HG03060 (cell line): Measurements from ENCODE around the gene PRXL2C.
"Not testable (repeated sequence)": the region's sequence is repeated elsewhere in the genome, so short reads cannot be mapped to it uniquely, and the experiment has no call there.

Experiments
- ATAC-seq: cut with Tn5 transposase; IDR thresholded peaks from one replicate; pipeline ENCODE4 v1.9.1; 2021; ENCODE audit warnings: low read depth, moderate number of reproducible peaks; ENCODE audit not compliant: unreplicated experiment

Gene PRXL2C

DNA sequence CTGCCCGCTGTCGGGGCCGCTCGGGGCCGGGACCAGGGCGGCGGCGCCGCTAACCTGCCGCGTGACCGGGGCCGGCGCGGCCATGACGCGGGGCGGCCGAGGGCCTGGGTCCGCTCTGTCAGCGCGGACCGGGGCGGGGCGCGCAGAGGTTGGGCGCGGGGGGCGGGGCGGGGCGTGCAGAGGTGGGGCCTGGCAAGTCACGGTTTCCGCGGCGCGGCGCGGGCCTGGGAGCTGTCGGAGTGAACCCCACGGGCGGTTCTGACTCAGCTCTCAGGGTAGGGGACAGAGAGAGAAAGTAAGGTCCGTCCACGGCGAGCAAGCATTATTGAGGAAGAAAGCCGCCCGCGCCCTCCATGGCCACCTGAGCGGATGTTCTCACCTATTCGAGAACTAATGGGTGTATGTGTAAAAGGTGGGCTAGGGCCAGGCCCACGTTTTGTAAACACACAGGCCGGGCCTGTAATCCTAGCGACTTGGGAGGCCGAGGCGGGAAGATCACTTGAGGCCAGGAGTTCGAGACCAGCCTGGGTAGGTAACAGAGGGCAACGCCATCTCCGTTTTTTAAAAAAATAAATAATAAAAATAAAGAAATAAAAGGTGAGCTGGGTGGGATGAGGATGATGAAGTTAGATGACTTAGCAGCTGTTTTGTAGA lies at the start of gene PRXL2C:
Gene PRXL2C, minus strand, starts transcription at position 120 of the 654 bp plus-strand sequence. Its CDS starts 36 bp downstream, at position 84.
- no peak for ATAC-seq

GRCh38 chr9:96700721-96701375 lies 45.7 kb upstream of the PRXL2C start:
- ATAC-seq, result not testable (repeated sequence)

DNA sequence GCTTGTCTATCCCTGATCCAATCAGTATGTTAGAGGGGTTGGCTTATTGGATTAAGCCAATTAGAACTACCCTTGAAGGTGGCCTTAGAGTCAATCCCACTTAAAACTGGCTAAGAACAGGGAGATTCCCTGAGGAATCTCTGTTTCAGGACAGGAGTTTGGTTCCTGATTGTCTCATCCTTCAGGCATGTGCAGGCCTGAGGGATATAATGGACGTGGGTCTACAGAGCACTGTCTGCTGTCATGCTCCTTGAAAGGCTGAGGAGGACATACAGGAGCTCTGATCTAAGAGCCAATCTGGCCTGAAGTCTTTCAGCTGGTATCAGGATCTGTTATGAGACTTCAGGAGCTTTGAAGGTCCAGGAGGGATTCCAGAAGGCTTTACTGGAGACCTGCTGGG lies 36.2 kb upstream of the PRXL2C start:
- ATAC-seq, result no peak

DNA sequence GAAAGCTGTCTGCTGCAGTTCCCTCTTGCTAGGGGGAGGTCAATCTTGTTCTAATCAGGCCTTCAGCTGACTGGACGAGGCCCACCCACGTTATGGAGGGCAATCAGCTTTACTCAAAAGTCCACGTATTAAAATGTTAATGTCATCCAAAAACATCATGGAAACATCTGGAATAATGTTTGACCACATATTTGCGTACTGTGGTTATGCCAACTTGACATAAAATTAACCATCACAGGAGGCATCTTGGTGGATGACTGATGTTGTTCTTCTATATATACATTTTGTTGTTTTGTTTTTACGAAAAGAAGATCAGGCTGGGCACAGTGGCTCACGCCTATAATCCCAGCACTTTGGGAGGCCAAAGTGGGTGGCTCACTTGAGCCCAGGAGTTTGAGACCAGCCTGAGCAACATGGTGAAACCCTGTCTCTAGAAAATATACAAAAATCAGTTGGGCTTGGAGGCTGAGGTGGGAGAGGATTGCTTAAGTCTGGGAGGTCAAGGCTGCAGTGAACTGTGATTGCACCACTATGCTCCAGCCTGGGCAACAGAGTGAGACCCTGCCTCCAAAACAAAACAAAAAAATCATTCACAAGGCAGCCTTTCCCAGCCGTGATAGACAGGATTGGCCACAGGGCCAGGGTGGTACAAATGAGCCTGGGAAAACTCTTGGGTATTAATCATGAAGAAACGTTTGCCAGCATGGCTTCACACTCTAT lies 33.8 kb upstream of the PRXL2C start:
- ATAC-seq, result no peak

DNA sequence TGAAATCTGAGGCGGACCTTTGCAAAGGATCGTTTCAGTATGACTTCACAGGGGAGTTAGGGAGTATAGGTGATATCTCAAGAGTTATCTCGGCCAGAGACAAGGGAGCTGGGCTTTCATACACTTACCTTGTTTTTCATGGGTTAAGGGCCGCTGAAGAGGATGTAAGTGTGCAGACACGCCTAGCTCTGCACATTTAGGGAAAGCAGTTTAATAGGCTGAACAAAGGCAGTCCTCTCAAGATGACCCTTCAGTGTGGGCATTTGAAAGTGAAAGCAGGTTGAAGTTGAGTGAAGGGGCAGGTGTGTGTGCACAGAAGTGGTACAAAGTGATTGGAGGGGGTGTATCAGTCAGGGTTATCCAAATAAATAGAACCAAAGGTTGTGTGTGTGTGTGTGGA lies 33.1 kb upstream of the PRXL2C start:
- ATAC-seq, result no peak

GRCh38 chr9:96686638-96687335 lies 31.7 kb upstream of the PRXL2C start:
- ATAC-seq, result peak; percentile 54

- no peak for ATAC-seq
Measured at GRCh38 chr9:96680812-96681499, 25.8 kb upstream of the PRXL2C start.

DNA sequence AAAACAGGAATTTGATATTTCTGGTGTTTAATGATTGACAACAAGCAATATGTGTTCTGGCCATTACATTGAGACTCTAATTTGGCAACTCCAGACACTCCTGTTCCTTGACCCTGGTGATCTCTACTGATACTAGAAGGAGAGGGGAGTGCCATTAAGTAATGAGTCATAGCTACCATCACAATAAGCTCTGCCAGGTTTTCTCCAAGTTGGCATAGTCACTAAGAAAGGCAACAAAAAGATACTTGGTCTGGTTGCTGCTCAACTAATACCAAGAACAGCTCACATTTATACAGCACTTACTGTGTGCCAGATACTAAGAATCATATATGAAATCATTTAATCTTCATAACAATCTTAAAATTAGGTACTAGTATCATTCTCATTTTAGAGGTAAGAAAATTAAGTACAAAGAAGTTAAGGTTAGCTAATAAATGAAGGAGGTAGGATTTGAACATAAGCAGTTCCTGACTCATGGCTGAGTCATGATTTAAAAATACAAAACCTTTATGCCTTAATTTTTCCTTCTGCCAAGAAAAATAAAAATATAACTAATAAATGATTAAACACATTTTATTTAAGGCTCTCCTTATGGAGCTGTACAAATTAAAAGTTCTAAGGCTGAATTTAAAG lies 19.9 kb upstream of the PRXL2C start:
- no peak for ATAC-seq

- ATAC-seq, result not testable (repeated sequence)
Measured at GRCh38 chr9:96673786-96674185, 18.7 kb upstream of the PRXL2C start.

GRCh38 chr9:96668868-96669534 lies 13.9 kb upstream of the PRXL2C start:
- ATAC-seq, result no peak

- ATAC-seq, result no peak
Measured at GRCh38 chr9:96667363-96667728, 12.2 kb upstream of the PRXL2C start.

GRCh38 chr9:96666653-96667362 lies 11.7 kb upstream of the PRXL2C start:
- peak; percentile 49 for ATAC-seq

GRCh38 chr9:96665789-96666188 lies 10.7 kb upstream of the PRXL2C start:
- ATAC-seq, result no peak

DNA sequence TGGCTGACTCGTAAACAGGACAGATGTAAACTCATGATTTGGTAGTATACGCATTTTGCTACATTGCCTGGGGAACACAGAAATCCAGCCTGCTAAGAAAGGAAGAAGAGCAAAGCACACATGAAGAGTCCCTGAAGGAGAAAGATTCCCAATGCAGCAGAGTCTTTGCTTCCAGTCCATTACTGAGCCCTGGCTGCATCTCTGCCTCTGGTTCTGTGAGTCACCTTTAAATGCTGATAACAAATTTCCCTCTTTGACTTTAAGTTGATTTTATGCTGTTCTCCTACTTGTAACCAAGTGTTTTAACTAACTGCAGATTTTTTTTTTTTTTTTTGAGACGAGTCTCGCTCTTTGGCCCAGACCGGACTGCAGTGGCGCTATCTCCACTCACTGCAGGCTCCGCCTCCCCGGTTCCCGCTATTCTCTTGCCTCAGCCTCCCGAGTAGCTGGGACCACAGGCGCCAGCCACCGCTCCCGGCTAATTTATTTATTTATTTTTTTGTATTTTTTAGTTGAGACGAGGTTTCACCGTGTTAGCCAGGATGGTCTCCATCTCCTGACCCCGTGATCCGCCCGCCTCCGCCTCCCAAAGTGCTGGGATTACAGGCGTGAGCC lies 8.5 kb upstream of the PRXL2C start:
- ATAC-seq, result no peak

DNA sequence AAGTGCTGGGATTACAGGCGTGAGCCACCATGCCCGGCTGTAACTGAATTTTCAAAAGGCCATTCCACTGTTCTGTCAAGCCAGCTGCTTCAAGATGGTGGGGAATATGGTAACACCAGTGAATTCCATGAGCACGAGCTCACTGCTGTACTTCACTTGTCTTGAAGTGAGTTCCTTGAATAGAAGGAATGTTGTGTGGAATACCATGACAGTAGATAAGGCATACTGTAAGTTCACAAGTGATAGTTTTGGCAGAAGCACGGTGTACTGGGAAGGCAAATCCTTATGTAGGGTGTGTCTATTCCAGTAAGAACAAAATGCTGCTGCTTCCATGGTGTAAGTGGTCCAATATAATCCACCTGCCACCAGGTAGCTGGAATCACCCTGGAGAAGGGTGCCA lies 6.6 kb upstream of the PRXL2C start:
- ATAC-seq, result no peak

DNA sequence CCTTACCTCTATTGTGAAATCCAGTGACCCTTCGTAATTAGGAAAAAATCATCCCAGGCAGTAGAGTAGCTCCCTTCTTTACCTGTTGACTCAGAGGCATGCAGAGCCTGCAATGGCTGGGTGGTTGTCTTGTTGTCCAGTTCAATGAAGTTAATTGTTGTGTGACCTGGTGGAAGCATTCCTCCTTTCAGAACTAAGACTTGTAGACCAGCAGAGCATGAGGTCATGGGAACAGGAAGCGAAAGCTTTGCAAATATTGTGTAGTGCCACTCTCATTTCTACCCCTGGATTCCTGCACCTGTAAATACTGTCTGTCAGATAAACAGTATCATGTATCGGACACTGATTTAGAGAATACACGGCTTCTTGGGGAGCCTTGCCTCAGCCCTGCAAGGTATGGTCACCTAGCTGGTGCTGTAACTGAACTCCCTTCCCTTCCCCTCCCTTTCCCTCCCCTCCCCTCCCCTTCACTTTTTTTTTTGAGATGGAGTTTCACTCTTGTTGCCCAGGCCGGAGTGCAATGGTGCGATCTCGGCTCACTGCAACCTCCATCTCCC lies 5.7 kb upstream of the PRXL2C start:
- ATAC-seq, result no peak

DNA sequence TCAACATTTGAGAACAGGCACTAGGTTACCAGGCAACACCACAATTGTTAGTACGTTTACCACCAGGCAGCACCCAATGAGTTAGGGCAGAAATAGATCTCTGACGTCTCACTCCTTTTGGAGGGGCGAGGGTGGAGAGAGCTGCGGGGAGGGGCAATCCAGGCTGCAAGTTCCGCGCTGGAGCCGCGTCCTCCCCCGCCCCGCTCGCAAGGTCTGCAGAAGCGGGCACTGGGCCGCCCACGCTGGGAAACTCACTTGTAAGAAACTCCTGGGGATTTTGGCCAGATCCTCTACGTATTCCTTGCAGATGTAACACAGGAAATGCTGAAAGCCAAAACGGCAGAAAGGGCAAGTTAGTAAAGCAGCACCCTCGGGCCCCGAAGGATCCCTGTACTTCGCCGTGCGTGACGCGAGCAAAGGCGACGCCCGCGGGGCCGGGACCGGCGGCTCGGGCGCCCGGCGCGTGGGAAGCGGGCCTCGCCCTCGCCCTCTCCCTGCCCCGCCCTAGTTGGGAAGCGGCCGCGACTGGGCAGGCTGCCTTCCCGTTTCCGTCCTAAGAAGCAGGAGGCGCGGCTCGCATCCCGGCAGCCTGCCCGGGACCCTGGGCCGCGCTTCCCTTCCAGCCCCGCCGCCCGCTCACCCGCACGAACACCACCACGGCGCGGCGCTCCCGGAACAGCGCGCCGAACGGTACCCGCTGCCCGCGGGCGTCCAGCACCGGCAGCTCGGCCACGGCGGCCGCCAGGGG lies 493 bp downstream of the PRXL2C start:
- ATAC-seq, result no peak

DNA sequence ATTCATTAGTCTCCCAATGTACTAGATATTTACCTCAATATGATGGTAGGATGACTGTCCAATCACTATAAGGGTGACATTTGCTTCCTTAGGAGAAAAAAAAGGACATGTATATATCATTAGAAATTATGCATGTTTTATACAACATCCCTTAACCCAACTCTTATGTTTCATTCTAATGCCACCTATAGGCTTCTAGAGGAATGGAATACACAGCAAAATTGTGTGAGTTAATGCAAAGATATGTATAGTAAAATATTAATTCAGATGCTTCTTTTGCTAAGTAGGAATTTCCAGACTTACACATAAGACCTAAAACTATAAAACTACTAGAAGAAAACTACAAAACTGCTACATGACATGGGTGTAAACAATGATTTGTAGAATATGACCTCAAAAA lies 3.5 kb downstream of the PRXL2C start:
- ATAC-seq, result no peak
